ENCODE results near the gene ARHGDIB.

Gene ARHGDIB

GRCh38 chr12:14958361-14959125, 2.9 kb downstream of the ARHGDIB start:
- FAIRE-seq (no peak), DNase-seq (ENCODE audit: insufficient read length, low spot score) (no peak)

GRCh38 chr12:14957551-14958168, 3.7 kb downstream of the ARHGDIB start:
- FAIRE-seq (no peak), DNase-seq (ENCODE audit: insufficient read length, low spot score) (no peak)

GRCh38 chr12:14956905-14957304, 4.5 kb downstream of the ARHGDIB start:
- no peak for FAIRE-seq

DNA sequence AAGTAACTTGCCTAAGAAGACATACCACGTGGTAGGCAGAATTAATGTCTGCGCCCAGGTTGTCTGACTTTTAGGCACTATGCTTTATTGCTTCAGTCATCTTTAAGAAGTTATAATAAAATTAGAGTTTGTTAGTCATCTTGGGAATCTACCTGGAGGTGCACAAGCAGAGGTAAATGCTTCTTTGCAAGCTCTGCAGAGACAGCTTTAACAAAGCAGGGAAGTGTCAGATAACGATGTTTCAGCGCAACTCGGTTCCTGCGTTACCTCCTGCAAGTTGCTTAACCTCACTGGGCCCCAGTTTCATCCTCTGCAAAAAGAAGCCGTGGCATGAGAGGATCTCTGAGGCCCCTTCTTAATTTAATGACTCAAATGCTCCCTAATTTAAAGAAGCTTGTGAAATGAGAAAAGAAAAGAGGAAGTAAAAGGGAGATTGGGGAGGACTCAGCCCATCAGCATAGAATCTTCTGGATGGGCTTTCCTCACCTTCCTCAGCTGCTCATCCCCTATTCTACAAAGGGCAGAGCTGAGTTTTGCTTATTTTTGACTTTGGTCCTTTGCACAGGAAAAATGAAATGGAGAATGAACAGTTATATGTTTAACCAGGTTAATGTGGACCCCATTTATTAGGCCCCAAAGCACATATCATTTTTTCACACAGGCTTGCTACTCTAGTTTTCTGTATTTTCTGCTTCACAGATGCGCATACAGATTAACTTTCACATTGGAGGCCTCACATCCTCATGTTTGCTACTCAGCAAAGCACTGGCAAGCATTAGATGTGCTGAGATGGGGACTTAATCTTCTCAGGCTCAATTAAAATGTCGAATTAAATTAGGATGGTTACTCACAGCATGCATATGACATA, 5.1 kb downstream of the ARHGDIB start:
- no peak for DNase-seq (ENCODE audit: insufficient read length, low spot score)
- FAIRE-seq: no peak

More at GRCh38 chr12:14956905-14957304, 4.5 kb downstream of the ARHGDIB start:
- DNase-seq (ENCODE audit: insufficient read length, low spot score): no peak

DNA sequence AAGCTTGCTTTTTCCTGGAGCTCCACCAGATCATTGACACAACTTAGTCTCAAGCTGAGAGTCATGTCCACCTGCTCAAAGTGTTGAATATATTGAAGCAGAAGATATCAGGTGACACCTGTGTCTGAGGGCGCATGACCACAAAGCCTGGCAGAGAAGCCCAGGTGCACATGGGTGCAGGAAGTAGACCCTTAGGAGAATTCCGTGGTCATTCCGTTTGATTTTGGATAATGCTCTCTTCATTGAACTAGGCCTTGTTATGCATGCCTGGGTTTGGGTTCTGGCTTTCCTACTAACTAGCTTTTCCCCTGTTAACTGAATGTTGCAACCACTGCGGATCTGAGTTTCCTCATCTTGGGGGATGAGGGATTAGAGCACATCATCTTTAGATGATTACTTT, 7.1 kb downstream of the ARHGDIB start:
- FAIRE-seq (no peak), DNase-seq (ENCODE audit: insufficient read length, low spot score) (no peak)

DNA sequence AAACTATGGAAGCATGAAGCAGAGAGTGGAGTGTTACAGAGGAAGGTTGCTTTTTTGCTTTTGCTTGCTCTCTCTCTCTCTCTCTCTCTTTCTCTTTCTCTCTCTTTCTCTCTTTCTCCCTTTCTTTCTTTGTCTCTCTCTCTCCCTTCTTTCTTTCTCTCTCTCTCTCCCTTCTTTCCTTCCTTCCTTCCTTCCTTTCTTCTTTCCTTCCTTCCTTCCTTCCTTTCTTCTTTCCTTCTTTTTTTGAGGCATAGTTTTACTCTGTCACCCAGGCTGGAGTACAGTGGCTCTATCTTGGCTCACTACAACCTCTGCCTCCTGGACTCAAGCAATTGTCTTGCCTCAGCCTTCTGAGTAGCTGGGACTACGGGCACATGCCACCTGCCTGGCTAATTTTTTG, 7.6 kb downstream of the ARHGDIB start:
- FAIRE-seq (no peak), DNase-seq (ENCODE audit: insufficient read length, low spot score) (no peak)

DNA sequence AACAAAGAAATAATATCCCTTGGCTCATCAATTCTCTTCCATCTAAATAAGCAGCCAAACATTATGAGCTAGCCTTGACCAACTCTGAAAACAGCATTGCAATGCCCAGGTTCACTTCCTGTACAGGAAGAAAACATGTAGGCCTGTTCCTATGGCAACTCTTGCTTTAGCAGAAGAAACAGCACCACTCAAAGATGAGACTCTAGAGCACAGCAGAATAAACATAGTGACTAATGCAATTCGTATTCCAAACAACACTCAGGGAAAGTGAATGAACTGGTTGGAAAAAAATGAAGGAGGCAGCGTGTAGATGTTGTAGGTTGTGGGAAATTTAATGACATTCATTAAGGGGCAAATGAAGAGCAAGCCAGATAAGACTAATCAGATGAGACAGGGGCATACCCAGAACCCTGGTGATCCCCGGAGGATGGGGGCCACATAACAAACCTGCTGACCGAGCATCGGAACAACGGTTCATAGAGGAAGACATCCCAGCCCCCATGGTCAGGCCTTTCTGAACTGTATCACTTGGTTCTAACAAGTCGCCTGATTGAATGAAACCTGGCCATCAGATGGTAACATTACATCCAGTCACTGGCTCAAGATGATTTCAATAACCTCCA, 9.0 kb downstream of the ARHGDIB start:
- FAIRE-seq (no peak), DNase-seq (ENCODE audit: insufficient read length, low spot score) (peak; percentile 4)

DNA sequence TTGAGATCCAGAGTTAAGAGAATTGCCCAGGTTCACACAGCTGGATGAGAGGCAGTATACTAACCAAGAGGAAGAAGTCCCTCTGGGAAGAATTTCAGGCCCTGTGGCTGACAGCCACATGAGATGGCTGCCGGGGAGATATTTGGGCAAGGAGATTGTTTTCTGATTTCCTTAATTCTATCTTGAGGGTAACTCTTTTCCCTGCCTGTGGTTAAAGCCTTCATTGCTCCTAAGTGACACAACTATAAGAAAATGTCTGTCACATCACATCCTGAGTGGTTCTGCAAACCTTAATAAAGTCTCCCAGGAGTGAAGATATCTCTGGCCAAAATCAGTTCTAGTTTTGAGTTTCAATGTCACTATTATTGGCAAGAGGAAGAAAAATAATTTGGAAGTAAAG, 9.6 kb downstream of the ARHGDIB start:
- DNase-seq (ENCODE audit: insufficient read length, low spot score): no peak
- no peak for FAIRE-seq

DNA sequence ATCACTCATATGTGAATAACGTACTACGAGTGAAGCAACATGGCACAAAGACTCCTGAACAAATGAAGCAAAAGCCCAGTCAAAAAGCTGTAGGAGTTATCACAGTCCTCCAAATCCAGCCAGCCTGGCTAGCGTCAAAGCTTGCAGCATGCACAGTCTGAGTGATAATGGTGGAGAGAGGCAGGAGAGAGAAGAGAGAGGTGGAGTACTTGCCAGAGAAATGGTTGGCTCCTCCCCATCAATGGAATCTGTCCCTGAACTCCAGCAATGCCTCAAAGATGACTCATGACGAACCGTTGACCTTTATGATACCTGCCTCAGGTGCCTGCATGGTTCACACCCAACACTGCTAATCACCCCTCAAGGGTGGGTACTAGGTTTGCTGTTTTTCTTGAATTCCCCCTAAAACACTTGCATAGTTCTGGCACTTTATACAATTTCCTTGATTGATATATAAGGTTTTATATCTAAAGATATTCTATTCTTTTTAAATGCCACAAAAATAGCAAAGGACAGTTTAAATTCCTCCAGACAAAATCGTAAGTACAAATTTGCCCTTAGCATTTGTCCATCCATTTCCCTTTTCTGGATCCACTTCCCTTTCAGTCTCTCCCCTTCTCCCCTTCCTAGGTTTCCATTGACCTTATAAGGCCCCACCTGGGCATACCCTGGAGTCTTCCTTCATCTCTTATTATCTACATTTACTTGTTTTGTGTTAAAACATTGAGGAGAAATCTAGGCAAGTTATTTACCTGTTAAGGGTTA, 10.2 kb downstream of the ARHGDIB start:
- no peak for DNase-seq (ENCODE audit: insufficient read length, low spot score)
- FAIRE-seq: no peak

DNA sequence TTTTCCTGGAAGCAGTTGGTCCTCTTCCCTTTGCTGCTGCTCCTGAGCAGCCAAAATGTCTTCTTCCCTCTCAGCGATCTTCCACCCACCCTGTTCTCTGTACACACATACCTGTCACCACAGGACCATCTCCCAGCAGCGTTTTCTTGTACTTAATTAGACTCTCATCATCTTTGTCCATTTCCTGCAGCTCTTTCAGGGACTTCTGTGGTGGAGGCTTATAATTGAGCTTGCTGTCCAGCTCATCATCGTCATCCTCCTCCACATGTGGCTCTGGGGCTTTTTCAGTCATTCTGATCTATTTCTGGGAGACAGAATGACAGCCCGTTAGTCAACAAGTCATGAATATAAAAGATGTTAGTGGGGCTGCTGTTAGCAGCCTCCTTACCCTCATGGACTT, 11.0 kb downstream of the ARHGDIB start:
- DNase-seq (ENCODE audit: insufficient read length, low spot score) (no peak), FAIRE-seq (no peak)

DNA sequence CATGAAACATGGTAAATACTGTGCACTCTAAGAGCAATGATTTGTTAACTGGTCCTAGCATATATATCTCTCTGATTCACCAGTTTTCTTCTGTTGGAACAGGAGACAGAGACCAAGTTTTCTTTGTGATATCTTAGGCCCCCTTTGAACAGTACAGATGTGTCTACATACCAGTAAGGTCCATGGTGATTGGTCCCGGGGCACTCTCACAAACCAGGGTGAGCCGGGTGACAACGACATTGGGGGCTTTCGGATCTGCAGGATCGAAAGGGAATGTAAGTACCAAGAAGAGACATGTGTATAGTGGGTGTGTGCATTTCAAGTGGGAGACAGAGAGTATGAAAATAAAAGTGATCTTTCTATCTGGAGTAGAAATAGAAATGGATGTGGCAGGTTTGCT, 11.8 kb downstream of the ARHGDIB start:
- DNase-seq (ENCODE audit: insufficient read length, low spot score): no peak
- FAIRE-seq: no peak

DNA sequence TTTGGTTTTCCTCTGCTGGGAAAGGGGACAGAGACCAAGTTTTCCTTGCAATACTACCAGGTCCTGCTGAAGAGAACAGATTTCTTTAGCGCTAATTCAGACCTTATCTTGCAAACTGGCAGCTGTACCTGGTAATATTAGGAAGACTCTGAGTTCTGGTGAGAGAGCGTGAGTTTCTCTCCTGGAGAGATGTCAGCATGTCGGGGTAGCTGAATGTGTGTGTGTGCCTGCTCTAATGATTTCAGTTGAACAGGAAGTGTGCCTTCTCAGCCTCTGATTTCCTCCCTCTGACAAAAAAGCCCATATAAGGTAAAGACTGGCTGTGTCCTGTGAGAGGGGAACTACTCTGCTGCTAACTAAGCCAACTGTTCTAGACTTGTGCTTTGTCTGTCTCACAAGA, 12.7 kb downstream of the ARHGDIB start:
- DNase-seq (ENCODE audit: insufficient read length, low spot score): no peak
- FAIRE-seq: no peak

DNA sequence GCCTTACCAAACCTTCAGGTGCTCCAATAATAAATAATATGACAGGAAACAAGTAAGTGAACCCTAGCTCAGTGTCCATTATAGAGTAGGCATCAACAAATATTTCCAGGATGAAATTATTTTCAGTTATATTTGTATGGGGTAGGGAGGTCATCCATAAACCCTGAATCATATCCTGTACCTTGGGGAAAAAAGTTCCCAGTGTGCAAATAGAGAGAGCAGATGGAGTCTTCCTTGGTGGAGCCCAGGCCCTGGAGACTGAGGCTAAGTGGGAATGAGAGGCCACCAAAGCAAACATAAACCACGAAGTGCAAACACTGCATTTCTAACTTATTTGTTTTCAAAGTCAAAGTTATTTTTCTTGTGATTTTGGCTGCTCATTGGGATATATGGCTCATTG, 14.5 kb downstream of the ARHGDIB start:
- no peak for DNase-seq (ENCODE audit: insufficient read length, low spot score)
- FAIRE-seq: no peak

DNA sequence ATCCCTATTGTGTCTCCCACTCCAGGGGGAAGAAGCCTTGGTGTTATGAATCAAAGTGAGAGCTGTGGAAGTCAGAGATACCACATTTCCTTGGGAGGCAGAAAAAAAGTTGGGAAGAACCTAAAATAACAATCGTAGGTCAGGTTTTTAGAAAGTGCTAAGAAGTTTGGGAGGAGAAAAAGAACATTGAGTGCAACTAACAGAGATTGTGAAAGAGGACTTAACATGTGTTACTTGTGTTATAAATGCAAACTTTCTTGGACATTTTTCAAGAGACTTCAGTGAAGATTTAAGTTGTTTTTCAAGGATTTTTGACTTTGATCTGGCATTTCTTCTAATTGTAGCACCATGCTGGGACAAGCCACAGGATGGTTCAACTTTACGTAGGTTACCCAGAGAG, 15.2 kb downstream of the ARHGDIB start:
- FAIRE-seq: no peak
- no peak for DNase-seq (ENCODE audit: insufficient read length, low spot score)

DNA sequence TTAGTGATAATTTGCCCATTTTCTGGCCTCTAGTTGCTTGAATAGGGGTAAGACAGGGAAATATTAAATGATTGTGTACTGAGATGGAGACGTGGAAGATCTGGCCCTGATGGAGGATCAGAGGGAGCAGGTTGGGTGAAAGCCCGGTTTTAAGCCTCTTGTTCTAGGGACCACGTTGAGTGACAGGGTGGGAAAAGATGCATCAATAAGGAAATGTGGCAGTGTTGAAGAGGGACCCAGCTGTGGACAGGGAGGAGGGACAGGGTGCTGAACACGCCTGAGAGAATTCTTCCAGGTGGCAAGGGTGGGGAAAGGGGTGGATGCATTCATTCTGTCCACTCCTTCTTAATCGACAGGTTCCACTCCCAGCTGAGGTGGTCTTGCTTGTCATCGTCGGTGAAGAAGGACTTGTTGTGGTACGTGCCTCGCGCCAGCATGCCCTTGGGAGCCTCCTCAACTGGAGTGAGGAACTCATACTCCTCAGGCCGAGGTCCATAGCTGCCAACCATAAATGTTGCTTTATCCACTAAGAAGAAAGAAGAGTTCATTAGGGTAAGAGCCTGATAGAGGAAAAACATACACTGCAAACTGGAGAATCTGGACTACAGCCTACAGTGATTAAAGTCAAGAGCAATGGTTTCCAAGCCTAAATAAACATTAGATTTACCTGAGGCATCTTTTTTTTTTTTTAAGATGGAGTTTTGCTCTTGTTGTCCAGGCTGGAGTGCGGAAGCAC, 19.0 kb downstream of the ARHGDIB start:
- FAIRE-seq (no peak), DNase-seq (ENCODE audit: insufficient read length, low spot score) (no peak)

DNA sequence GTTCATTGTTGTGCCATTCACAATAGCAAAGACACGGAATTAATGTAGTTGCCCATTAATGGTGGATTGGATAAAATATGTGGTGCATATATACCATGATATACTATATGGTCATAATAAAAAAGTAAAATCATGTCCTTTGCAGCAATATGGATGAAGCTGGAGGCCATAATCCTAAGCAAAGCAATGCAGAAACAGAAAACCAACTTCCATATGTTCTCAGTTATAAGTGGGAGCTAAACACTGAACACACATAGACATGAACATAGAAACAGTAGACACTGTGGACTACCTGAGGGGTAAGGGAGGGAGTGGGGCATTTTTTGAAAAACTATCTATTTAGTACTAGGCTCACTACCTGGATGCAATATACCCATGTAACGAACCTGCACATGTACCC, 20.0 kb downstream of the ARHGDIB start:
- DNase-seq (ENCODE audit: insufficient read length, low spot score): no peak
- no peak for FAIRE-seq

DNA sequence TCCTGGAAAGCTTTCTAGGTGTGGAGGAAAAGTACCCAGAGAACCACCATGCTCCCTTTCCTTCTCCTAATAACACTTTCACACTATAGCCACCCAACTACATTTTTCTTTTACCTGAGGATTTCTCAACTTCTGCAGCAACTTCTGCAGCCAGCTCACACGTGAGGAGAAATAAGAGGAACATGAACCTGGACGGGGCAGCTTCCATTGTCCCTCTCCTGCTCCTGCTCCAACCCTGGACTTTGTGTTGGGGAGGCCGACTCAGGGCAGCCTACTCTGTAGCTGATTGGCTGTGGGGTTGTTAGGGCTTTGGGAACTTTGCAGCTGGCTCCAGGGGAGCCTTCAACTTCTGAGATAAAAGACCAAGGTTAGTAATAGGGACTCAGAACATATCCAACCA, 23.1 kb downstream of the ARHGDIB start, which contains the start of gene ERP27:
Gene ERP27 (minus strand): TSS at position 237 of the 400 bp plus-strand sequence. CDS start 29 bp downstream, at position 208.
- no peak for FAIRE-seq

DNA sequence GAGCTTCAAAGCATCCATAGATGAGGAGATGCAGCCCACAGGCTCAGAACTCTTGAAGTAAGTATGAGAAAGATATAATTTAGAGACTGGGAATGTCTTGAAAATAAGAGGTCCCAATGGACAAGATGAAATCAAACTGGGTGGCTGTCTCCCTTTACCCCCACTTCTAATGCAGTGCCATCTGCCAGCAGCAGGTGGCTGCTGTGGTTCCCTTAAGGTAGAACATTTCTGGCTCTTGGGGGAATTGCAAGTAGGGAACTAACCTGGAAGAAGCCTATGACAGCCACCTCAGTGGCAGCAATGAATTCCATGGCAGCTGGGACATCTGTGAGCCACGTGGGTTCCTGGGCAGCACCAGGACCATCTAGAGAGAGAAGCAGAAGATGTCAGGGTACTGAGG, 23.7 kb downstream of the ARHGDIB start:
- FAIRE-seq (no peak), DNase-seq (ENCODE audit: insufficient read length, low spot score) (no peak)

More for the DNA sequence above, 23.1 kb downstream of the ARHGDIB start, which contains the start of gene ERP27:
- DNase-seq (ENCODE audit: insufficient read length, low spot score): no peak

DNA sequence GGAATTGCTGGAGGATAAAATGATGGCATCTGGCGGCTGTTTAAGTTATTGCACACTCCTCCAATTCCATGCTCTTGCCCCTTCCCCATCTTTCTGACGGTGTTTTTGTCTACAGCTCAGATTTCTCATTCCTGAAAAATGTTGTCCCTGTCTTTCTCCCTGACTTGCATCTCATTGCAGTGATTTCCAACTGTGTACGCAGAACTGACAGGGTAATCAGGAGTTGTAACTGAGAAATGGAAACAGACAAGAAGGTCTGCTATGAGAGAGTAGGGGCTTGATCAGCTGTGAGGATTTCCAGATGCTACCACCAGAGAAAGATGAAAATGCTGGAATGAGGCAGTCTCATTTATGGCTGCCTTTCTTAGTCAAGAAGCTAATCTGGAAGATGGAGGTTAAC, 24.4 kb downstream of the ARHGDIB start:
- FAIRE-seq (no peak), DNase-seq (ENCODE audit: insufficient read length, low spot score) (no peak)
